Stomach (tissue), 9 donors: Measurements from ENCODE around the gene HIPK3. TPM values are rescaled to one million over a fixed set of nuclear protein-coding genes. Genes with fewer than 3 reads are reported as not detected.

Source experiments
- DNase-seq, 2 donors: peaks; one replicate each; pipeline versions ENCODE4 v3.0.0 to v3.0.0-alpha.2; 2013 to 2019
- H3K27ac ChIP-seq, 5 donors: fragments of 200-600 bp in 4 of 5; sonication (generic) in 4 of 5; one replicate each; pipeline ENCODE4 v1.5.1; 2013 to 2019; ENCODE audit warnings: mild to moderate bottlenecking in 1 of 5, moderate library complexity in 1 of 5
- H3K27me3 ChIP-seq, 3 donors: fragments of 200-600 bp; sonication (generic); one replicate each; pipeline ENCODE4 v1.5.1; 2017 to 2019; ENCODE audit warnings: mixed run types in 1 of 3
- H3K36me3 ChIP-seq, 4 donors: fragments of 200-600 bp; sonication (generic); 1 replicate in 3 of 4; 2 replicates in 1 of 4; pipeline ENCODE4 v1.5.1; 2016 to 2019
- H3K4me1 ChIP-seq, 4 donors: fragments of 200-600 bp; sonication (generic); one replicate each; pipeline ENCODE4 v1.5.1; 2016 to 2019
- H3K4me3 ChIP-seq, 4 donors: fragments of 200-600 bp; sonication (generic) in 3 of 4; one replicate each; pipeline ENCODE4 v1.5.1; 2016 to 2019; ENCODE audit warnings: mild to moderate bottlenecking in 1 of 4
- H3K9me3 ChIP-seq, 4 donors: fragments of 200-600 bp; sonication (generic); one replicate each; pipeline ENCODE4 v1.5.1; 2016 to 2019
- EP300 ChIP-seq: sonication (generic); formaldehyde crosslinking; IDR thresholded peaks from one replicate; pipeline ENCODE4 v1.6.1; 2017; ENCODE audit warnings: antibody characterized with exemption
- POLR2A ChIP-seq, 4 donors: fragments of 450-650 bp; IDR thresholded peaks; one replicate each; pipeline ENCODE4 v1.6.1; 2016; ENCODE audit warnings: antibody characterized with exemption in 4 of 4, control low read depth in 2 of 4, mild to moderate bottlenecking in 1 of 4, moderate library complexity in 1 of 4
- POLR2AphosphoS5 ChIP-seq, 3 donors: sonication (generic); formaldehyde crosslinking; IDR thresholded peaks; one replicate each; pipeline ENCODE4 v1.6.1; 2016; ENCODE audit warnings: antibody characterized with exemption in 3 of 3
- WGBS, 5 donors: extraction: QIAGEN DNeasy Blood & Tissue Kit in 3 of 5; methylation state at CpG; one replicate each; pipeline versions ENCODE4 v1.1.5 to v1.1.7; 2013 to 2018; 5-methylcytosine and 5-hydroxymethylcytosine counted together
- intact Hi-C: fragments of 100-400 bp; cut with DNase I; formaldehyde crosslinking; loops from one replicate; pipeline ENCODE4 v1.15.1; 2023; ENCODE audit warnings: low total_unique reads
- polyA plus RNA-seq, 3 donors: library from polyadenylated mRNA; stranded (reverse); fragments of 200-250 nt; gene quantifications; one replicate each; pipeline ENCODE4 v1.2.3, GENCODE V29; 2013
- total RNA-seq, 5 donors: library from RNA; depleted of rRNA; stranded (reverse); fragments of >200 nt; gene quantifications; one replicate each; pipeline versions ENCODE4 v1.1.0 to v1.2.3, GENCODE V29; 2014 to 2016
- TF ChIP-seq, protein P1 (sequence below), 7 experiments: fragments of 450-650 bp in 4 of 7; fragments of 200-600 bp in 3 of 7; sonication (generic) in 3 of 7; IDR thresholded peaks; one replicate each; pipeline ENCODE4 v1.5.1; 2016 to 2019; ENCODE audit warnings: antibody characterized with exemption in 7 of 7, control low read depth in 2 of 7, mild to moderate bottlenecking in 1 of 7
- donor health status: healthy with polysubstance abuse.
- donor health status: Bipolar disorder and iron deficiency.
- donor health status: healthy.

HIPK3 gene
- total and polyA plus RNA-seq, 8 donors, result 10.6 to 222 (median 67.4) TPM

DNA sequence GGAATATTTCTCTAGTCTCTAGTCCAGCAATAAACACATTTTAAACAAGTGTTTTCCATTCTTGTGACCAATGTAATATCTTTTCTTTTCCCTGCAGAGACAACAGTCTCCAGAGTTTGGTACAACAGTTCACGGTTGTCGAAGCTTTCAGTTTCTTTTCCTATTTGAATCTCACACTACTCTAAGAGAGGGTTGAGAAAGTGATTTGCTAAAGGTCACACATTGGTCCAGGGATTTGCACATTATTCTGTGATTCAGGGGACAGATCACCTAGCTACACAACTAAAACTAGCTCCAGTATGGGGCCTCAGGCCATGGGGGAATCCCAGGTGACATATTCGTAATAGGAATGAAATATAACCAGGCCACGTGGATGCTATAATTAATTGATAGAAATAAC is 132.5 kb downstream of the HIPK3 start:
- no peak for TF ChIP-seq EP300
- TF ChIP-seq, protein P1, sequence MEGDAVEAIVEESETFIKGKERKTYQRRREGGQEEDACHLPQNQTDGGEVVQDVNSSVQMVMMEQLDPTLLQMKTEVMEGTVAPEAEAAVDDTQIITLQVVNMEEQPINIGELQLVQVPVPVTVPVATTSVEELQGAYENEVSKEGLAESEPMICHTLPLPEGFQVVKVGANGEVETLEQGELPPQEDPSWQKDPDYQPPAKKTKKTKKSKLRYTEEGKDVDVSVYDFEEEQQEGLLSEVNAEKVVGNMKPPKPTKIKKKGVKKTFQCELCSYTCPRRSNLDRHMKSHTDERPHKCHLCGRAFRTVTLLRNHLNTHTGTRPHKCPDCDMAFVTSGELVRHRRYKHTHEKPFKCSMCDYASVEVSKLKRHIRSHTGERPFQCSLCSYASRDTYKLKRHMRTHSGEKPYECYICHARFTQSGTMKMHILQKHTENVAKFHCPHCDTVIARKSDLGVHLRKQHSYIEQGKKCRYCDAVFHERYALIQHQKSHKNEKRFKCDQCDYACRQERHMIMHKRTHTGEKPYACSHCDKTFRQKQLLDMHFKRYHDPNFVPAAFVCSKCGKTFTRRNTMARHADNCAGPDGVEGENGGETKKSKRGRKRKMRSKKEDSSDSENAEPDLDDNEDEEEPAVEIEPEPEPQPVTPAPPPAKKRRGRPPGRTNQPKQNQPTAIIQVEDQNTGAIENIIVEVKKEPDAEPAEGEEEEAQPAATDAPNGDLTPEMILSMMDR (IDR thresholded peaks at IDR 0.05), result no peak
- TF ChIP-seq POLR2A (IDR thresholded peaks at IDR 0.05), result no peak
- TF ChIP-seq POLR2AphosphoS5 (IDR thresholded peaks at IDR 0.05), result no peak
- no peaks in the 10 kb centered on the region for H3K4me1 ChIP-seq
- H3K36me3 ChIP-seq, result no peaks in the 10 kb centered on the region
- no peaks in the 10 kb centered on the region for H3K27me3 ChIP-seq
- no peak overlapping the region for H3K27ac ChIP-seq
- WGBS, 5 donors, result 83 to 91% (median 87%) methylated on average over 4 of the region's 4 CpGs
- no peak overlapping the region for H3K4me3 ChIP-seq
- intact Hi-C loops, result no loop called here
- peaks cover 0 to 19% (median 13%) of the 10 kb centered on the region in 4 donors for H3K9me3 ChIP-seq
- DNase-seq, result no peak

DNA sequence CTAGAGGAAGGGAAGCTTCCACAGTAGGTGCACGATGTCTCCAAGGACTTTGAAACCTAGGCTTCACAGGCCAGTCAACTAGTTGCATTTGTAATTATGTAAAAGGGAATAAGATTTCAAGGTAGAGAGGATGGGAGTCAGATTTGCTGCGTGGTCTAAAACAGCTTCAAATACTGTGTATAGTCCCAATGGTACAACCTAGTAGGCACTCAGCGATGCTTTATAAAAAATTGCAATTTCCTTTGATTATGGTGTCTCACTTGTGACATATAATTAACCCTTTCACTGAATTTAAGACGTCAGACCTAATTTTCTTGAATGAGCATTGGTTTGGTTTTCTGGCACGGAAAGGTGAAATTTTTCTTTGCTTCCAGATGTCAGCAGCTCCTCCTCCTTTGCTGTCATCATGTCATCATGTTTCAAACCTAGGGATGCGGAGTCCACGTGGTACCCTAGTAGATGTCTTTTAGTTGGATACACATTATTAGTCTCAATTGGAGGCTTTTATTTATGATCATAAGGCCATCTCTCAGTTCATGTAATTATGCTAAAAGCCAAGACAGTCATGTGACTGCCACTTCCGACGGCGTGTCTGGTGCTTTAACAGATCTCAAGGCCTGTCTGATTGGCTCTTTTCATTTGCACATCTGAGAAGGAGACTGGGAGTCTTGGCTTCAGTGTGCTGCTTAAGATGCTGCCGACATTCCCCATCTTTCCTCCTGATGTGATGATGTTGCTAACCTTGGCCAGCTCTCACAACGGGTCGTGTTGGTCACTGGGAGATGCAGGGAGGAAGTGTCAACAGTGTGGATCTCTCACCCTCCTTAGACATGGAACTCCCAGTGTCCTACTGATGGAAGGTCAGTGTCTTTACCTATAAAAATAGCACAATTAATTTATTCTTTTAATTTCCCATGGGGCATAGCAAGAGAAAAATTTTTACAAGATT is 134.0 kb downstream of the HIPK3 start:
- TF ChIP-seq POLR2AphosphoS5 (IDR thresholded peaks at IDR 0.05), result no peak
- TF ChIP-seq POLR2A (IDR thresholded peaks at IDR 0.05), result no peak
- no peak for TF ChIP-seq EP300
- H3K4me1 ChIP-seq, result no peaks in the 10 kb centered on the region
- intact Hi-C loops, result no loop called here
- no peak for DNase-seq
- H3K27me3 ChIP-seq, result no peaks in the 10 kb centered on the region
- no peak overlapping the region for H3K4me3 ChIP-seq
- no peaks in the 10 kb centered on the region for H3K36me3 ChIP-seq
- WGBS, 5 donors, result 79 to 84% (median 83%) methylated on average over 13 of the region's 13 CpGs
- H3K9me3 ChIP-seq, result peaks cover 0 to 7% (median 5%) of the 10 kb centered on the region in 4 donors
- H3K27ac ChIP-seq, result no peak overlapping the region

DNA sequence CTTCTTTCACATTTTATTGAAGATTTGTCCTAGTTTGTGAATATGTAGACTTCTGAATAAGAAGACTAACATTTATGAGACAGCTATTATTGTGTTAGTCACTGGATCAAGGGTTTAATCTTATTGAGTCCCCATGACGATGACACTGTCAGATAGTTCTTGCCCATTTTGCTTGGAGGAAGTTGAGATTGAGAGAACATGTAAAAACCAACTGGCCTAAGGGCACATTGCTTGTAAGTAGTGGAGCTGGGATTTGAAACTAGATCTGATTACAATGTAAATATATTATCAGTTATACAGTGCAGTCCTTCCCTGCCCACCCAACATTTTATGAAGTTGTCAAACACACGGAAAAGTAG is 134.7 kb downstream of the HIPK3 start:
- TF ChIP-seq POLR2AphosphoS5 (IDR thresholded peaks at IDR 0.05) (no peak), EP300 (no peak), POLR2A (IDR thresholded peaks at IDR 0.05) (no peak)
- TF ChIP-seq, protein P1 (IDR thresholded peaks at IDR 0.05), result no peak
- no peaks in the 10 kb centered on the region for H3K36me3 ChIP-seq
- intact Hi-C loops, result no loop called here
- no peak for DNase-seq
- H3K4me3 ChIP-seq, result no peak overlapping the region
- no peaks in the 10 kb centered on the region for H3K27me3 ChIP-seq
- H3K27ac ChIP-seq, result no peak overlapping the region
- 66 to 88% (median 78%) methylated on average over 2 of the region's 2 CpGs for WGBS, 5 donors
- peaks cover 0 to under 1% (median 0%) of the 10 kb centered on the region in 4 donors for H3K9me3 ChIP-seq
- H3K4me1 ChIP-seq, result no peaks in the 10 kb centered on the region

DNA sequence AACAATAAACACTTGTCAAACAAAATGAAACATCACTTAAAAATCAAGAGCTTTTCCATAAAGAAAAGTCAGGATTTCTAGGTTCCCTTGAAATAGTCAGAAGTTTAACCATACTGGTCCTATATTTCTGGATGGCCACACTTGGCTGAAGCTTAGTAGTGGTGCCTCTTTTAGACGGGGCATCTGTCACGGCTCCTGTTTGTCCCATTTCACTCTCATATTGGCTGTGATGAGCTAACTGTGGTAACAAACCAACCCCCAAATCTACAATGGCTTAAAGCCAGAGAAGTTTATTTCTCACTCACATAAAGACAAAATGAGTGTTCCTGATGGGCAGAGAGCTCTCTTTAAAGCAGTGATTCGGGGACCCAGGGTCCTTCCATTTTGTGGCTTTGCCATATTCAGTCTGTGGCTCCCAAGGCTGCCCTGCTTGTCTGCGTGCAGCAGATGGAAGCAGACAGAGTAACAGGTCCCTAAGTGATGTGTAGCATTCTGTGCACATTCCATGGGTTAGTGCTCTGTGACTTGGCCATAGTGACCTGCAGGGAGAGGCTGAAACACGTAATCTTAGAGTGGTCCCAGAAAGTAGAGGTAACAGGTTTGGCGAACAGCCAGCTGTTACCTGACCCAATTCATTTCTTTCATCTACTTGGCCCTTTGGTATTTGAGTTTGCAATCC is 137.4 kb downstream of the HIPK3 start:
- 55 to 71% (median 63%) methylated on average over 6 of the region's 6 CpGs for WGBS, 5 donors
- Histone ChIP-seq H3K4me3 (no peak overlapping the region), H3K9me3 (no peaks in the 10 kb centered on the region), H3K27ac (no peak overlapping the region), H3K4me1 (no peaks in the 10 kb centered on the region), H3K27me3 (peaks cover 0 to 4% (median 0%) of the 10 kb centered on the region in 3 donors), H3K36me3 (no peaks in the 10 kb centered on the region)
- intact Hi-C loops, result no loop called here
- DNase-seq, result no peak
- no peak for TF ChIP-seq POLR2A (IDR thresholded peaks at IDR 0.05)

DNA sequence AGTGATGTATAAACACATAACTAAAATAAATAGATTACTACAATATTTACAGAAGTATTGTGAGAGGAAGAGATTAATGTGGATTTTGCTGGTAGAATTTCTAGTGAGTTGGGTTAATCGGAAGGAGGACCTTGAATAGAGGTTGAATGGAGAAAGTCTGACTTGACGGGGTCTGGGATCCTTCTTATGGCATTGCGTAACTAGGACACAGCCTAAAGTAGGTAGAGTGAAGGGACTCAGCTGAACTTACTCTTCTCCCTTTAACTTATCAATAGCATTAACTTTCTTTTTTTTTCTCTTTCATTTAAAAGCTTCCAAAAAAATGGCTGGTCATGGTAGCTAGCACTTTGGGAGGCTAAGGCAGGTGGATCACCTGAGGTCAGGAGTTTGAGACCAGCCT is 139.2 kb downstream of the HIPK3 start:
- H3K4me3 ChIP-seq, result no peak overlapping the region
- H3K36me3 ChIP-seq, result no peaks in the 10 kb centered on the region
- no peaks in the 10 kb centered on the region for H3K9me3 ChIP-seq
- H3K27ac ChIP-seq, result no peak overlapping the region
- DNase-seq, result no peak
- intact Hi-C loops, result no loop called here
- H3K27me3 ChIP-seq, result peaks cover 0 to 8% (median 0%) of the 10 kb centered on the region in 3 donors
- TF ChIP-seq, protein P1 (IDR thresholded peaks at IDR 0.05), result no peak
- TF ChIP-seq POLR2A (IDR thresholded peaks at IDR 0.05), result no peak
- no peak for TF ChIP-seq POLR2AphosphoS5 (IDR thresholded peaks at IDR 0.05)
- TF ChIP-seq EP300, result no peak
- H3K4me1 ChIP-seq, result no peaks in the 10 kb centered on the region
- WGBS, 5 donors, result 80 to 88% (median 86%) methylated on average over 3 of the region's 3 CpGs
